GM21423 (cell line): ENCODE data around the gene DENND4A.
"Not testable (repeated sequence)": the region's sequence is repeated elsewhere in the genome, so short reads cannot be mapped to it uniquely, and the experiment has no call there.

Experiments used
- ATAC-seq: cut with Tn5 transposase; IDR thresholded peaks from one replicate; pipeline ENCODE4 v1.9.1; 2021; ENCODE audit warnings: mild to moderate bottlenecking, moderate library complexity; ENCODE audit not compliant: unreplicated experiment

DENND4A gene

DNA sequence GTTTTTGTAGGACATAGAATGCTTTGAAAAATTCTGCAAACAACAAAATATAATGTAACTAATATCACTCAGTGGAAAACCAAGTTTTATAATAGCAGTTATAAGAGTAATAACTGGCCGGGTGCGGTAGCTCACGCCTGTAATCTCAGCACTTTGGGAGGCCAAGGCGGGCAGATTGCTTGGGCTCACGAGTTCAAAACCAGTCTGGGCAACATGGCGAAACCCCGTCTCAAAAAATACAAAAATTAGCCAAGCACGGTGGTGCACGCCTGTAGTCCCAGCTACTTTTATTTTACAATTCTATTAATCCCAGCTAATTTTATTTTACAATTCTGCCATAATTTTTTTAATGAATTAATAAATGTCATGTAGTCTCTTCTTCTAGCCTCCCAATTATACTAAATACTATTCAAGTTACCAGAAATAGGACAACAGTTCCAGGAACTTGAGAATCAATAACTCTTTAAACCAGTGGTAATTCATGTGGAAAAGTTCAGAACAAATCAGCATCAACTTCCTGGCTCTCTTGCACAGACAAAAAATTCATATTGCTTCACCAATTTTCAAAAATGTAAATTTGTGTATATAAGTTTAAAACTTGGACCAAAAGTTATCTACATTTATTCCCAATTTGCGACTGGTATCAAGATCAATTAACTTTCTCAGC, 2.2 kb downstream of the DENND4A start:
- ATAC-seq = no peak

DNA sequence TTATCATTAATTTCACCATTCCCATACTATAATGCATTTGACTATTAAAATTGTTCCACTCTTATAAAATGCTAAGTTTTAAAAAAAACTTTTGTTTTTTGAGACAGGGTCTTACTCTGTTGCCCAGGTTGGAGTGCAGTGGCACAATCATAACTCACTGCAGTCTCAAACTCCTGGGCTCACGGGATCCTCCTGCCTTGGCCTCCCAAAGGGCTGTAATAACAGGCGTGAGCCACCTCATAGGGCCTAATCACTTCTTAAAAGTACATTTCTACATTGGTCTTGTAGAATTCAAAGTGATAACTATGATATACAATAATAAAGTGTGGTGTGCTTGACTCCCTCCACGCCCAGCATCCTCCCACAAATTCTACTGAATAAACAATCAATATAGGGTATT, 3.0 kb downstream of the DENND4A start:
- ATAC-seq = no peak

DNA sequence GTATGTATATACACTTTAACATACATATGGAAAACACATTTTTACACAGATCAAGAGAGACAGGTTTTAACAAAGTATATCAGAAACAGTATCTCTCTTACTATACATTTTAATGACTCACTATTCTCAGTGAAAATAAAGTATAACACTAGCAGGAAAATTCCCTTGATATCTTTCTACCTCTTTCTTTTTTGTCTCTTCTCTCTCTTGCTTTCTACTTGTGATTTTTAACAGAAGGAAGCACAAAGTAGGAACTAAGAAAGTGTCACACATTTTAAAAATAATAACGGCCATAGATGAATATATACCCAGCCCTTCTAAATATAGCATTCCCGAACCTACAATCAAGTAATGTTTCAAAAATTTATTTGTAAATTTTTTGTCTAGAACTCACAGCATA, 4.8 kb downstream of the DENND4A start:
- no peak for ATAC-seq

DNA sequence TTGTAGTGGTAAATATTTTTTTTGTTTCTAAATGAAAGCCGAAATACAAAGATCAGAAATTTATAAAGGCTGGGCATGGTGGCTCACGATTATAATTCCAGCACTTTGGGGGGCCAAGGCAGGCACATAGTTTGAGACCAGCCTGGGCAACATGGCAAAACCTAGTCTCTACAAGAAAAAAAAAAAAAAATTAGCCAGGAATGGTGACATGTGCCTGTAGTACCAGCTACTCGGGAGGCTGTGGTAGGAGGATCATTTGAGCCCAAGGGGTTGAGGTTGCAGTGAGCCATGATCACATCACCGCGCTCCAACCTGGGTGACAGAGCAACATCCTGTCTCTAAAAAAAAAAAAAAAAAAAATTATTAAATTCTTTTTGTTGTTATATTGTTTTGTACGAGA, 6.9 kb downstream of the DENND4A start:
- ATAC-seq = no peak

DNA sequence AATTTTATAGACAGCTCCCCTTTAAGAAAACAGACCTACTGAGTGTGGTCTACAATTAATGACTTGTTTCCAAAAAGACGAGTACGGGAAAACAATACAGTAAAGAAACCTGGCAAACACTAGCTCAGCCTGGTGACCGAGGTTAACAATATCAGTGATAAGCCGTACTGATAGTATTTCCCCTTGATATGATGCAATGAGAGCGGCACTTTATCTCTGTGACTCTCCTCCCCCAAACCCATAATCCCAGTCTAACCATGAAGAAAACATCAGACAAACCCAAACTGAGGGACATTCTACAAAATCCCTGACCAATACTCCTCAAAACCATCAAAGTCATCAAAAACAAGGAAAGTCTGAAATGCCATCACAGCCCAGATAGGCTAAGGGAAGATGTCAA, 8.2 kb downstream of the DENND4A start:
- ATAC-seq = no peak

DNA sequence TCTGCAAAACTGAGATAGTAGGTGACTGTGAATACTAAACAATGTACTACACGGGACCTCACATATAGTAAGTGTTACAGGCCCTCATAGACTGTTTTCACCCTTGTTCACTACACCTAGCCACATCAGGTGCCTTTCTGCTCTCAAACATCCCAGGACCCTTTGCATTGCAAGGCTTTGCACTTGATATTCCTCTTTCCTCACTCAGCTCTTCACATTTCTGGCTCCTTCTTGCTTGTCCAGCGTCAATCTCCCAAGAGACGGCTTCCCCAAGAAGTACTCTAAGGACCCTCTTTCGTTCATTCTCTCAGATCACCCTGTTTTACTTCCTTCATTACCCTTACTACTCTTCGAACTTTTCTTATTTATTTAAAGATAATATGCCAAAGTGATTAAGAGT, 10.0 kb downstream of the DENND4A start:
- no peak for ATAC-seq

DNA sequence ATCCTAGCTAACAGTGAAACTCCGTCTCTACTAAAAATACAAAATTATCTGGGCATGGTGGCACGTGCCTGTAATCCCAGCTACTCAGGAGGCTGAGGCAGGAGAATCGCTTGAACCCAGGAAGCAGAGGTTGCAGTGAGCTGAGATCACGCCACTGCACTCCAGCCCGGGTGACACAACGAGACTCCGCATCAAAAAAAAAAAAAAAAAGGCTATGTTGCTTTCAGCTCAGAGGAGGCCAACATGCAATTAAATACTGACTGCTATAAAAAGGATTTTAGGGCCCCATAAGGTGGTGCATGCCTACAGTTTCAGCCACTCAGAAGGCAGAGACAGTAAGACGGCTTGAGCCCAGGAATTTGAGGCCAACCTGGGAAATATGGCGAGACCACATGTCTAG, 13.4 kb downstream of the DENND4A start:
- not testable (repeated sequence) for ATAC-seq

DNA sequence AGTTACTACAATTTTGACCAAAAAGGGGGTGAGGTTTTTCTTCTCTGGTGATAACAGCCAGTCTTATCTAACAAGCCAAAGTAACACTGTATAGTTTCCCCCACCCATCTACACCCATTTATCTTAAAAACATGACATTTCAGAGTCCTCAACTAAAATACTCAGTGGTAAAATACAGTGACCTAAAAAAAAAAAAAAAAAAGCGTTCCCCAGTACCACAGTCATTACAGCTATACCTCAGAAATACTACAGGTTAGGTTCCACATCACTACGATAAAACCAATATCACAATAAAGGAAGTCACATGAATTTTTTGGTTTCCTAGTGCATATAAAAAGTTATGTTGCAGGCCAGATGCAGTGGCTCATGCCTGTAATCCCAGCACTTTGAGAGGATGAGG, 13.8 kb downstream of the DENND4A start:
- ATAC-seq = no peak

DNA sequence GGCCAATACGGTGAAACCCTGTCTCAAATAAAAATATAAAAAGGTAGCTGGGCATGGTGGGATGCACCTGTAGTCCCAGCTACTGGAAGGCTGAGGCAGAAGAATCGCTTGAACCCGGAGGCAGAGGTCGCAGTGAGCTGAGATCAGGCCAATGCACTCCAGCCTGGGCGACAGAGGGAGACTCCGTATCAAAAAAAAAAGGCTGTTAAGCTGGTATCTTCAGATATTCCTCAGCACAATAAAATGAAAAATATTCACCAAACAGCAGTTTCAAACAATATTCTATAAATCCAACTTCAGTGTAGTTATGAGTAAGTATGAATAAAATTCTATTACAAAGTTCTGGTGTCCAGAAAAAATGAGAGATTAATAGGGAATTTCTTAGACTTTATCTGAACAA, 14.2 kb downstream of the DENND4A start:
- no peak for ATAC-seq

DNA sequence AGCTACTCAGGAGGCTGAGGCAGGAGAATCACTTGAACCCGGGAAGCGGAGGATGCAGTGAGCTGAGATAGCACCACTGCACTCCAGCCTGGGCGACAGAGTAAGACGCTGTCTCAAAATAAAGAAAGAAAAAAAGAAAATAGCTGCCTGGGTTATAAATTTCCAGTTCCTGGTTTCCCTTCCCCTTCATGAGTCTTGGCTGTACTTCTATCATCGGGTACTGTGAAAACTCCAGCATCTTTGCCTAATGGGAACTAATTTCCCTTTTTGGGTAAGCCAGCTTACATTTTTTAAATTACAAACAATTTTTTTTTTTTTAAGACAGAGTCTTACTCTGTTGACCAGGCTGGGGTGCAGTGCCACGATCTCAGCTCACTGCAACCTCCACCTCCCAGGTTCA, 15.0 kb downstream of the DENND4A start:
- no peak for ATAC-seq

DNA sequence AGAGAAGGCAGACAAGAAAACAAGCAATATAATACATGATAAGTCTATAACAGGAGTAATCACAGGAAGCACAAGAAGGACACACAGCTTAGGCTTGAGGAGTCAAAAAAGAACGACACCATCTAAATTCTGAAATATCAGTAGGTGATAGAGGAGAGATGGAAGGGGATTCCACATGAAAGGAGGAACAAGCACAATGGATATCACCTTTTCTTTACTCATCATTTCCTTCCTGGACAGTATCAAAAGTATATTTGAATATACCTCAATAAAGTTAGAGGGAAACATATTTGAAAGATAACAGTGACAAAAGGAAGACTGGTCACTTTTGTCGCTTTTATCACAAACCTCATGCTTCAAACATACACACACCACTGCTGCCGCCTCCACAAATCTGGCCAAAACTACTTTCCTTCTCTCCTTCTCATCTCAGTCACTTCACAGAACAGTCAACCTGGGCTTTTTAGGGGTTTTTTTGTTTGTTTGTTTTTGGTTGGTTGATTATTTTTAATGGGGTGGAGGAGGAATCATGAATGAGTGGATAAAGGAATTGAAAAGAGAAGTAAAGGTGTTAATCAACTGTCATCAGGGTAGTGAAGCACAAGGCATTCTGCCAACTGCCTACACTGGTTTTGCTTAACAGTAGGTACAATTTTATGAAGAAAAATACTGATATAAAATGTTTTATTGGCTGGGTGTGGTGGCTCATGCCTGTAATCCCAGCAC, 18.5 kb downstream of the DENND4A start:
- ATAC-seq = peak; percentile 51

DNA sequence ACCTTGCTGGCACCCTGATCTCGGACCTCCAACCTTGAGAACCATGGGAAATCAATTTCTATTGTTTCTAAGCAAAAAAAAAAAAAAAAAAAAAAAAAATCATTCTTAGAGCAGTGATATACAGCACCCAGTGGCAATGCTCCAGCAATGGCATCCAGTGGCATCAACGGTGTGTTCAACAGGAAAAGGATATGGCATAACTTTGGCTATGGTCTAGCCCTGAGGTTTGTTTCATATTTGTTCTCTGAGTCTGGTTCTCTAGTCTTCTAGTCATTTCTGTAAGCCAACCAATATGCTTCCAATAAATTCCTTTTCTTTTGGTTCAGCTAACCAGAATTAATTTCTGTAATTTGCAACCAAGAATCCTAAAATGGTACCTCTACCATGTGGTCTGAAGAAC, 19.2 kb downstream of the DENND4A start:
- no peak for ATAC-seq

DNA sequence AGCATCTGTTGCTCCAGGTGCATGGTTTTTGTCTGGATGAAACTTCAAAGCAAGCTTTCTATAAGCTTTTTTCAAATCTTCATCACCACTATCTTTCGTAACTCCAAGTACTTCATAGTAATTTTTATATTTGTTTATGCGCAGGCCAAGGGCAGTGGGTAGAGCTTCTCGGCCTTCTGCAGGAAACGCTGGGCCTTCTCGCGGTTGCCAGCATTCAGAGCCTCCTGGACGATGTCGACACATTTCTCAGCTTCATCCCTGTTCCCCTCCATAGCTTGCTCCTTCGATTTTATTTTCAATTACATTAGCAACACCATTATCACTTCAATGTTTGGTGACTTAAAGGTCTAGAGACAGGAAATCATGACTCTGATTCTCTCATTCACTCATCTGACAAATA, 20.2 kb downstream of the DENND4A start:
- ATAC-seq = no peak

DNA sequence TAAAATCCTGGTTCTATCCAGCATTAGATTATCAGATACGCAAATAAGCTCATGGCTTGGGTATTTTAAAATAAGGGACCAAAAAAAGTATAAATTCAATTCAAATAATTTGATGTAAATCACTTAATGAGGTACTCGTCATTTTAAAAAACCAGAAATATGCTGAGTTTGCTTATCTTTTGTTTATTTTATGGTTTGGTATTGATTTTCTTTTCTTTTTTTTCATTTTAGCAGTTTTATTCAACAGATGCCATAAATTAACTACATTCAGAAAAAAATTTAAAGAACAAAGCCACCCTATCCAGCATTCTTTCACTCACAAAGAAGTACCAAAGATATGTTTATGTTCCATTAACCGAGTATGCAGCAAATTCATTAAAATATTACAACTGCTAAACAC, 22.6 kb downstream of the DENND4A start:
- no peak for ATAC-seq

DNA sequence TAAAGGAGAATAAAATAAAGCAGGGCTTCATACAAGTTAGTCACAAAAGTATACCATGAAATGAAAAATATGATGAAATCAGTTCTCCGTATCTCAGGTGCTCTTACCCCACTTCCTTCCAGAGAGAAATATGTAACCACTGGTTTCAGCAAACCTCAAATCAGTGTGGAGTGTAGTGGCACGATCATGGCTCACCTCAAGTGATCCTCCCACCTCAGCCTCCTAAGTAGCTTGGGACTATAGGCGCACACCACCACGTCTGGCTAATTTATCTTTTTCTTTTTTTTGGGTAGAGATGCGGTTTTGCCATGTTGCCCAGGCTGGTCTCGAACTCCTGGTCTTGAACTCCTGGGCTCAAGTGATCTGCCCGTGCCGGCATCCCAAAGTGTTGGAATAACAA, 24.2 kb downstream of the DENND4A start:
- no peak for ATAC-seq

DNA sequence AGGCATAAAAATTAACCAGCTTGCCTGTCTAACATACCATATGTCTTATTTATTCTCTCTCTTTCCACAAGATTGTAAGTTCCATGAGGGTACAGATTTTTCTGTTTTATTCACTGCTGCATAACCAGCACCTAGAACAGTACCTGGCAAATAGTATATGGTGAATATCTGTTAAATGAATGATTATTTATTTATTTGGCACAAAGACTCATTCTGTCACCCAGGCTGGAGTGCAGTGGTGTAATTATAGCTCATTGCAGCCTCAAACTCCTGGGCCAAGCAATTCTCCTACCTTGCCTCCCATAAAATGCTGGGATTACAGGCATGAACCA, 24.9 kb downstream of the DENND4A start:
- no peak for ATAC-seq

DNA sequence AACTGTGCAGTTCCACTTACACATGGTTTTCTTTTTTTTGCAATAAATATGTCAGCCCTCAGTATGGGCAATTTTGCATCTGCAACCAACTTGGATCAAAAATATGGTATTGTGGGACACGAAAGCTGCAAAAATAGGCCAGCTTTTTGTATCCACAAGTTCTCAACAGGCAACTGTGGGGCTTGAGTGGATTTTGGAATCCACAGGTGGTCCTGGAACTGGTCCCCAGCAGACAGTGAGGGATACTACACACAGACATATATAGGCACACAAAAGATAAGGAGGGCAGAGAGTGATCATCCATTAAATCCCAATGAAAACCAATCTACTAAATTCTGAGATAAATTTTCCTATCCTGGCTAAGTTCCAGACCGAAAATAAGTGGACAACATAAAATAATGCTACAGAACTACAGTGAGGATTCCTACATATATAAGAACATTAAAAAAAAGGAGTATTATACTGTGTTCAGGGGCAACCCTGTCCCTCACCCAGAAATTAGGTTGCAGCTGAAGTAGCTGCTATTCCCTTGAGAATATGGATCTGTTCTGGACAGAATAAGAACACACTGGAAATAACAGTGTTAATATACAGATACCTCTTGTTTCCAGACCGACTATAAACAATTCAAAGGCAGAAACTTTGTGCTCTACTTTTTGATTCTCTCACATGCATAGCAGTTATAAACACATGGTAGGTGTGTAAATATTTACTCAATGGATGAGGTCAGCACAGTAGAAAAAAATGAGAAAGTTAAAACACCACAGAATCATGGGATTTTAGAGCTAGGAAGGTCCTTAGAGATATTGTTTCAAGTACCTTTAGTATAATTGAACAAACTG, 25.4 kb downstream of the DENND4A start:
- ATAC-seq = no peak

DNA sequence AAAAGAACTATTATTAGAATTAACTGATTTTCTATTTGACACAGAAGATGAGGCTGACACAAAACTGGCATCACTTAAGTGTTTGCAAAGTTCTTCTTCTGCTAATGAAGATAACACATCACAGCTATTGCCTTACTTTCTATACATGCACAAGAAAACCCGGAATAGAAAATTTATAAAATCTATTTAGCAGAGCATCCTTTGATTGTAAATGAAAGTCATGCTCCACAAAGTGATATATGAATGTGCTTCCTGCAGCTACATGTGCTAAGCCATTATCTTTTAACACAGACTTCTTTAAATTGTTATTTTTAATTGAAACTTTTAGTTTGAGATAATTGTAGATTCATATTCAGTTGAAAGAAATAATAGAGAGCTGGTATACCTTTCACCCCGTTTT, 27.0 kb downstream of the DENND4A start:
- ATAC-seq = no peak

DNA sequence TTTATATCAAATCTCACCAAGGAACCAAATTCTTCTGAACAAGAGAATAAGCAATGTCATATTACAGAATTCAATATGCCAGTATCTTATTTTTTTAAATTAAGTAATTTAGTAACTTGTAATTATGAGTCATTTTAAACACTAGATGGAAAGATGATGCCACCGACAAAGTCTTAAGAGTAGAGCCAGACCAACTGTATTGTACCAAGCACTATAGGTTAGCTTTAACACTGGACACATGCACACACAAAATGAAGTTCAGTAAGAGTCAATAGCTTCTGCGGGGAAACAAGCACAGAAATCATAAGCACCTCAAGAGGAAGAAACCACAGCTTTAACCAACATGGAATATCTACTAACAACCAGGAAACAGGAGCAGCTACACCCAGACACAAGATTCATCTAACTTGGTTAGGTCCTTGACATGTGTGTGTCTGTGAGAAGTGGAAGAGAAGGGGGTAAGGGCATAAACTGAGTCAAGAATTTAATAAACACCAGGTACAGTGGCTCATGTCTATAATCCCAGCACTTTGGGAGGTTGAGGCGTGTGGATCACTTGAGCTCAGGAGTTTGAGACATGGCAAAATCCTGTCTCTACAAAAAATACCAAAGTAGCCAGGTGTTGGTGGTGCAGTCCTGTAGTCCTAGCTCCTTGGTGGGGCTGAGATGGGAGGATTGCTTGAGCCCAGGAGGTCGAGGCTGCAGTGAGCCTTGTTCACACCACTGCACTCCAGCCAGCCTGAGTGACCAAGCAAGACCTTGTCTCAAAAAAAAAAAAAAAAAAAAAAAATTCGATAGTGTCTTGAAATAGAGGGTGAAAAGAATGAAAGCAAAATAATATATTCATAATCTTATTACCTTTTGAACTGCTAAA, 28.9 kb downstream of the DENND4A start:
- no peak for ATAC-seq

DNA sequence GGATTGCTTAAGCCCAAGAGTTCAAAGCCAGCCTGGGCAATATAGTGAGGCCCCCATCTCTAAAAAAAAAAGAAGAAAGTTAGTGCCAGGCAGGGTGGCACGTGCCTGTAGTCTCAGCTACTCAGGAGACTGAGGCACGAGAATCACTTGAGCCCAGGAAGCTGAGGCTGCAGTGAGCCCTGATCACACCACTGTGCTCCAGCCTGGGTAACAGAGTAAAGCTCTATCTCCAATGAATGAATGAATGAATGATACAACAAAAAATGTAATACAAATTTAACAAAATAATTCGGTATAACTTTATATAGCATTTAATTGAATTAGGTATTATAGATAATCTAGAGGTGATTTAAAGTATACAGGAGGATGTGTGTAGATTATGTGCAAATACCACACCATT, 29.7 kb downstream of the DENND4A start:
- no peak for ATAC-seq
